IPS-11a (cell line): ENCODE data around the gene TRAM2.

ENCODE experiments used
- H3K4me3 ChIP-seq: one replicate; pipeline ENCODE4 v1.5.1; 2013; ENCODE audit warnings: low read depth, low read length, control low read depth

TRAM2 gene

GRCh38 chr6:52512199-52512598 is 64.7 kb downstream of the TRAM2 start:
- no peak overlapping the region for H3K4me3 ChIP-seq

- H3K4me3 ChIP-seq = no peak overlapping the region
These were observed 65.2 kb downstream of the TRAM2 start for GRCh38 chr6:52511572-52512151.

- no peak overlapping the region for H3K4me3 ChIP-seq
These were observed 65.7 kb downstream of the TRAM2 start for GRCh38 chr6:52511163-52511562.

GRCh38 chr6:52510213-52510562 is 66.7 kb downstream of the TRAM2 start:
- H3K4me3 ChIP-seq = no peak overlapping the region

- no peak overlapping the region for H3K4me3 ChIP-seq
These were observed 67.3 kb downstream of the TRAM2 start for GRCh38 chr6:52509281-52510212.

- H3K4me3 ChIP-seq = no peak overlapping the region
These were observed 68.6 kb downstream of the TRAM2 start for GRCh38 chr6:52508261-52508739.

DNA sequence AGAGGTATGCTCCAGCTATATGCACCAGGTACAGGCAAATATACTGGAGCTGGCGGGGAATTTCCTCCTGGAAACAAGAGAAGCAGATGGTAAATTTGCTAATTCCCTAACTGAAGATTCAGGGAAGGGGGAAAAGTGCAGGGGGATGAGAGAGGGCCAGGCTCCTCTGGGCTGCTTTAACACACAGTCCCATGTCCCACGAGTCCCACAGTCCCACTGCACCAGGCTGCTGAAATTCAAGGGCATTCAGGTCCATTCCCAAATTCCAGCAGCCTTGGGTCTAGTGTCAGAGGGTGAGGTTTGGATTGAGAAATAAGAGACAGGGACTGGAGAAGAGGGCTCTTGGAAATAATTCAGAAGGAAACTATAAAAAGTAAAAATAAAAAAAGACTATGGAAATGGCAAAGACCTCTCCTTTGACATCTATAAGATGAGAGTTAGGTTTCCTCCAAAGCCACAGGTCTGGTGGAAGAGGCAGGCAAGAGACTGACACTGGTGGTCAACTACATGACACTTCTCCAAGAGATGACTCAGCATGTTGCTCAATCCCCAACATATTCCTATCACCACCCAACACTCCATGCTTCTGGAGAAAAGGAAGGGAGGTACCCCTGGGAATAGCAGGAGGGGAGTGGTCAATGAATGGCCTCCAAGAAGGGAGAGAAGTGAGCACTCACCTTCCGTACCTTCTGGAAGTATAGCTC is 69.2 kb downstream of the TRAM2 start:
- H3K4me3 ChIP-seq = no peak overlapping the region

DNA sequence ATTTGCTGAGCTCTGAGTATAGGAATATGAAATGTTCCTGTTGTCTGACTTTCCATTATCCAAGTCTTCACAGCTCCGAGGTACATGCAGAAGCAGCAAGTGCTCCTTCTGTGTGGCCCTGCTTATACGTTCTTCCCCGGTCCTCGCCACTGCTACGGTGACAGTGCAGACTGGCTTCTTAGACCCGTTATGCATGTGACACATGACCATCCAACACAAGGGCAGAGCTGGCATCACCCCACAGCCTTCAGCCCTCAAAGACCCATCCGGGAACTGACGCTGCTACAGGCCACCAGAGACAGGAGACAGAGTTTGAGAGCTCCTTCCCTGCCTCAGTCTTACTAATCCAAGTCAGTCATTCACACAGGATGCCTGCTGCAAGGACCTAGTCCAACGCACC is 70.4 kb downstream of the TRAM2 start:
- H3K4me3 ChIP-seq = no peak overlapping the region

- no peak overlapping the region for H3K4me3 ChIP-seq
These were observed 71.0 kb downstream of the TRAM2 start for GRCh38 chr6:52505726-52506409.

- no peak overlapping the region for H3K4me3 ChIP-seq
These were observed 72.1 kb downstream of the TRAM2 start for GRCh38 chr6:52504782-52505136.

DNA sequence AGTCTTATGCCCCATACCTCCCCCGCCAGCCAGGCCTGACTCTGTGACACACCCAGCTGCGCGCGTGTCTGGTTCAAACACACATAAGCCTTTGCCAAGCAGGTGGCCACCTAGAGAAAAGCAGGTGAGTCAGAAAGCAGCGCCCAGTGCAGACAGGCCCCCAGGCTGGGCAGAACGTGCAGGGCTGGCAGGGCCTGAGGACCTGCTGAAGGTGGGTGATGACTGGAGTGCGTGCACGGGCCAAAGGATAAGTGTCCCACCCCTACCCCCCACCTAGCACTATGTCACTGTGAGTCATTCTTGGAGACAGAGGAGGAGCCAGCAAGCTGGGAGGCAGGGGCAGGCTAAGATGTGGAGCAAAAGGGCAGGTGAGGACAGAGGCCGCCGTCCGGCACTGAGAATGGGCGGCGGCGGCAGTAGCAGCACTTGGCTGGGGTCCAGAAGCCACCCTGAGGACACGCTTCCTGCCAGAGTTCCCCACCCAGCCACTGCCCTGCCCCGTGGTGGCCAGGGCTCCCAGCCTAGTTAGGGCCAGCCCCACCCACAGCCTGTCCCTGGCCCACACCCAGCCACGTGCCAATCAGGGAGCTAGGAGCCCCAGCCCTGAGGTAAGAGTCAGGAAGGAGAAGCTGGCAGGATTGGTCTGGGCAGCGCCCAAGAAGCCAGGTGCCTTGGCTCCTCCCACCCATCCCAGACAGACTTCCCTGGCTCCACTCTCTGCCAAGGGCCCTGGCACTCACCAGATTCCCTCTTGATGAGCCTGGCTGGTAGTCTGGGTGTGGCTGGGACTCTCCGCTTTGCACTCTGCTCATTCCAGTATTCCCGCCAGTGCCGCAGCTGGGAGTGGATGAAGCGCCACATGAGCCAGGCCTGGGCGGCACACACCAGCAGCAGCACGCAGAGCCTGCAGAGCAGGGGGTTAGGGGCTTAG is 72.7 kb downstream of the TRAM2 start:
- H3K4me3 ChIP-seq = no peak overlapping the region

DNA sequence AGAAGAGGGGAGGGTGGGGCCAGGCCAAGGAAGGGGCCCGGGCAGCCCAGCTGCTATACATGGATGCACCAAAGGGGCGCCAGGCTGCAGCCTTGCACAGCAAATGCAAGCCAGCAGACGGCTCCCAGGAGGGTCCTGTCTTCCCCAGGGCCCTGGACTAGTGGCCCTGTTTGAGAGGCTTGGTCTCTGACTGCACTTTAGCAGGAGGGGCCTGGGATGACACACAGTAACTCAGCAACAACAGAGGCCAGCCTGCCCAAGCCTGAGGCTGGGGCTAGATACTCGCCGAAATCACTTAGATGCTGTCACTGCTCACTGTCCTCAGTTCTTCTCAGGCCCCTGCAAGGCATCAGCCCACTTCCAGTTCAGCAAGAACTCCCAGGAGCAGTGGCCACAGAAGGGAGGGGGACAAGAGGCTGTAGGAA is 73.5 kb downstream of the TRAM2 start:
- no peak overlapping the region for H3K4me3 ChIP-seq

DNA sequence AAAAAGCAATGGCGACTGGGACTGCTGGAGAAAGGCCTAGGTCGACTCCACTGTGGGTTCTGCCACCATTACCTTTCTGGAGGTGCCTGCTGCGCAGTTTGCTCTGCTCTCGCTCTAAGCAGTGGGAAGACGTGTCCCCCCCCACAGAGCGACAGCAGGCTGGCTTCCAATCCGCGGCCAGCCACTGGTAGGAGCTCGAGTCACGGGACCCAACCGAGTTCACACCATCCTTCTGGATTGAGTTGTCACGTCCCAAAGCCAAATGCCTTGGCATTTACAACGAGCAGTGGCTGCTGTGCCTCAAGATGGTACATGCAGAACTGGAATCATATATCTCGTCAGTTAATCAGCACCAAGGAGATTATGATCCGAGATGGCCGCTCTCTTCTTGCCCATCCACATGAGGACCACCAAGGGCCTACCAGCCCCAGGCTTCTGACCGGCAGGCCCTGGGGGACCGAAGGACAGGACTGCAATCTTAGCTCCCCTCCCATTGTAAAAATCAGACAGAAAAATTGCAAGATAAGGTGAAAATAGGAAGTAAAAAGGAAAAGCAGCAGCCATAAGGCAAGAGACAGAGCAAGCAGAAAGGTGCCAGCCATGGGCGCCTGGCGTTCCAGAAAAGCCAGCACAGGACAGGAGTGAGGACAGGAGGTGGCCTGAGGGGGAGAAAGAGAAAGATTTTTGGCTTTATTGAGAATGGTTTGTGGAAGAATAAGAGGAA is 74.4 kb downstream of the TRAM2 start:
- no peak overlapping the region for H3K4me3 ChIP-seq

GRCh38 chr6:52500238-52501129 is 76.4 kb downstream of the TRAM2 start:
- no peak overlapping the region for H3K4me3 ChIP-seq

DNA sequence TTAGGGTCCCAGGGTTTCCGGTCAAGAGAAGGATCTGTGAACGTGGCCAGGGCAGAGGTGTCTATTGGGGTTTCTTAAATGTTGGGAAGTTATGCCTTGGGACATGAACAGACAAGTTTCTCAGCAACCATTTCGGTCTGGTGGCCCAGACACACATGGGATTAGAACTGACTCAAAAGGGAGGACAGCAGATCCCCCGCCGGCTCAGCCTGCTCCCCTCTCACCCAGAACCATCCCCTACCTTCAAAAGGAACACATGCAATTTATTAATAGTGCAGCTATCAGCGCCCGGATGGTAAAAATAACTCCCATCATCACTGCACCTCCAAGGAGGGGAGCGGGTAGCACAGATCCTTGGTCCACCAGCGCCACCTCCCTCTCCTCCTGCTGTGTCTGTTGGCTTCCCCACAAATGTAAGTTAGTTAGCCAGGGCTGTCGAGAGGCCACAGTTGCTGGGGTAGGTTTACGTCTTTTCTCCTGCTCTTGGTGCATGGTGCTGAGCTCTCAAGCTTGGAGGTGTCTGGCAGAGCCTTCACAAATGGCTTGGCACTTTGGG is 77.1 kb downstream of the TRAM2 start:
- no peak overlapping the region for H3K4me3 ChIP-seq

DNA sequence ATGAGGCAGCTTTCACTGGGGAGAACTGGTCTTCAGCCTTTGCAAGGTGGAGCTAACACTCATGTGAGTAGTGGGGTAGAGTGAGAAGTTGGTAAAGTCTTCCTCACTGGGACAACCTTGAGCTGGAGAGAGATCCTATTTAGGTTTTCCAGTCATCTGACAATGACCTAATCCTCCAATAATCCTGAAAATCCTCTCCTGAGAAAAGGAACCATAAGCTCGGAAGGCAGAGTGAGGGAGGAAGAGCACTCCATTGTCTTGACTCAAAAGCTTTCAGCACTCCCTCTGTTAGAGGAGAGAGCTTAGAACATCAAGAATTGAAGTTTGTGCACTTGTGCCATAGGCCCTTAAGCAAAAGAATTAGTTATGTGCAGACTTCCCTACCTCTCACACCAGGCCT is 77.8 kb downstream of the TRAM2 start:
- no peak overlapping the region for H3K4me3 ChIP-seq

DNA sequence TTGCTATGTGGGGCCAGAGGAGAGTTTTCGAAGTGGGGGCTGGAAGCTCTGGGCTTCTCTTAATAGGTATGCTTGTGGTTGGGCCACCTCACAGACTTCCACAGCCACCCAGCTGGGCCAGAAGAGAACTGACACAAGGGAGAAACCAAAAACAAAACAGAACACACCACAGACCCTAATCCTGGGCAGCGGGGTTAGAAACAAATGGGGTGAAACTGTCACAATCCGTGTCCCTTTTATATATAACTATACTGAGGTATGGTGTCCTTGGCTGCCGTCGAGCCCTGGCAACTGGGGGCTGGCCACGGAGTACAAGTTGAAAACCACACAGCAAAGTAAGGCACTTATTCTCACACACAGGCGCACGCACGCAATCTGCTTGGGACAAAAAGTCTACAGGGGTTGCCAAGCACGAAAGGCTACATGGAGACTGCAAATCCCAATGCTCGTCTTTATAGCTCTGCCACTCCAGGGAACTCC is 78.3 kb downstream of the TRAM2 start:
- no peak overlapping the region for H3K4me3 ChIP-seq
